Stimulated activated CD8-positive, alpha-beta memory T cell treated with anti-CD3 and anti-CD28 coated beads, Interleukin-12 subunit alpha, Interleukin-12 subunit beta, amount 100 ng/mL, for 1 hour (primary cell): Measurements from ENCODE around the gene ZNF143.
"Not testable (repeated sequence)": the region's sequence is repeated elsewhere in the genome, so short reads cannot be mapped to it uniquely, and the experiment has no call there.

Experiments
- DNase-seq: peaks from one replicate; pipeline ENCODE4 v3.0.0-alpha.2; 2020; ENCODE audit warnings: low read depth

The ZNF143 gene

GRCh38 chr11:9498457-9499078 is 37.8 kb downstream of the ZNF143 start:
- DNase-seq: no peak

GRCh38 chr11:9506489-9507276 is 45.9 kb downstream of the ZNF143 start:
- peak; percentile 64 for DNase-seq

- DNase-seq: no peak
Observed at GRCh38 chr11:9507277-9507580, 46.4 kb downstream of the ZNF143 start.

- no peak for DNase-seq
Observed at GRCh38 chr11:9509041-9509440, 48.2 kb downstream of the ZNF143 start.

- no peak for DNase-seq
Observed at GRCh38 chr11:9512370-9513019, 51.7 kb downstream of the ZNF143 start.

GRCh38 chr11:9514576-9514975 is 53.8 kb downstream of the ZNF143 start:
- DNase-seq: not testable (repeated sequence)

- DNase-seq: no peak
Observed at GRCh38 chr11:9516113-9516512, 55.3 kb downstream of the ZNF143 start.

GRCh38 chr11:9518835-9519410 is 58.1 kb downstream of the ZNF143 start:
- no peak for DNase-seq

GRCh38 chr11:9524001-9524400 is 63.2 kb downstream of the ZNF143 start:
- DNase-seq: no peak

- DNase-seq: no peak
Observed at GRCh38 chr11:9525116-9525515, 64.3 kb downstream of the ZNF143 start.

GRCh38 chr11:9527481-9528135 is 66.8 kb downstream of the ZNF143 start:
- no peak for DNase-seq

GRCh38 chr11:9528136-9528501 is 67.3 kb downstream of the ZNF143 start:
- DNase-seq: no peak

- DNase-seq: no peak
Observed at GRCh38 chr11:9528573-9529333, 67.9 kb downstream of the ZNF143 start.

- DNase-seq: no peak
Observed at GRCh38 chr11:9529334-9529650, 68.5 kb downstream of the ZNF143 start.

- no peak for DNase-seq
Observed at GRCh38 chr11:9530020-9530621, 69.3 kb downstream of the ZNF143 start.

- DNase-seq: no peak
Observed at GRCh38 chr11:9530901-9531625, 70.3 kb downstream of the ZNF143 start.

GRCh38 chr11:9533058-9533457 is 72.2 kb downstream of the ZNF143 start:
- DNase-seq: no peak

- no peak for DNase-seq
Observed at GRCh38 chr11:9533736-9534473, 73.1 kb downstream of the ZNF143 start.

- peak; percentile 74 for DNase-seq
Observed at GRCh38 chr11:9535189-9535781, 74.5 kb downstream of the ZNF143 start.

GRCh38 chr11:9538548-9538947 is 77.7 kb downstream of the ZNF143 start:
- no peak for DNase-seq
